Middle frontal gyrus (tissue), 1 donor: ENCODE data around the gene MLLT6.

Source experiments
- DNase-seq: peaks from one replicate; pipeline ENCODE4 v3.0.0-alpha.2; 2015; ENCODE audit warnings: low spot score; ENCODE audit errors: extremely low spot score

MLLT6 gene

GRCh38 chr17:38741921-38742410 is 36.9 kb downstream of the MLLT6 start:
- DNase-seq: no peak

GRCh38 chr17:38742411-38743308 is 37.6 kb downstream of the MLLT6 start:
- no peak for DNase-seq

- no peak for DNase-seq
Measured at GRCh38 chr17:38743556-38744171, 38.6 kb downstream of the MLLT6 start.

GRCh38 chr17:38745545-38745944 is 40.5 kb downstream of the MLLT6 start:
- DNase-seq: no peak

- DNase-seq: no peak
Measured at GRCh38 chr17:38746004-38746848, 41.2 kb downstream of the MLLT6 start.

GRCh38 chr17:38746849-38747462 is 41.9 kb downstream of the MLLT6 start:
- DNase-seq: no peak

- DNase-seq: no peak
Measured at GRCh38 chr17:38747463-38748148, 42.5 kb downstream of the MLLT6 start.

- DNase-seq: no peak
Measured at GRCh38 chr17:38748149-38748891, 43.2 kb downstream of the MLLT6 start, which contains the start of gene PCGF2. Gene PCGF2 (minus strand): TSS chr17:38748336. CDS start chr17:38740402, 7,934 bp downstream.

- DNase-seq: no peak
Measured at GRCh38 chr17:38748892-38749222, 43.8 kb downstream of the MLLT6 start.

- DNase-seq: no peak
Measured at GRCh38 chr17:38749223-38750043, 44.4 kb downstream of the MLLT6 start.

- DNase-seq: no peak
Measured at GRCh38 chr17:38750044-38750311, 44.9 kb downstream of the MLLT6 start.

GRCh38 chr17:38750312-38751121 is 45.4 kb downstream of the MLLT6 start:
- DNase-seq: no peak

GRCh38 chr17:38751144-38751807 is 46.2 kb downstream of the MLLT6 start:
- DNase-seq: no peak

- peak; percentile 73 for DNase-seq
Measured at GRCh38 chr17:38751808-38752307, 46.8 kb downstream of the MLLT6 start.

- DNase-seq: peak; percentile 99
Measured at GRCh38 chr17:38752308-38753070, 47.4 kb downstream of the MLLT6 start, which contains the start of gene PSMB3. Gene PSMB3 (plus strand): TSS chr17:38752741. CDS start chr17:38752827, 86 bp downstream.

GRCh38 chr17:38753071-38753506 is 48.0 kb downstream of the MLLT6 start:
- DNase-seq: no peak

- no peak for DNase-seq
Measured at GRCh38 chr17:38761612-38762011, 56.5 kb downstream of the MLLT6 start.
